ENCODE results near the gene DNAAF5. TPM values are rescaled to one million over a fixed set of nuclear protein-coding genes. Genes with fewer than 3 reads are reported as not detected.

DNAAF5 gene
- total RNA-seq, 1 experiment from 2014 or later: 37.6 TPM

DNA sequence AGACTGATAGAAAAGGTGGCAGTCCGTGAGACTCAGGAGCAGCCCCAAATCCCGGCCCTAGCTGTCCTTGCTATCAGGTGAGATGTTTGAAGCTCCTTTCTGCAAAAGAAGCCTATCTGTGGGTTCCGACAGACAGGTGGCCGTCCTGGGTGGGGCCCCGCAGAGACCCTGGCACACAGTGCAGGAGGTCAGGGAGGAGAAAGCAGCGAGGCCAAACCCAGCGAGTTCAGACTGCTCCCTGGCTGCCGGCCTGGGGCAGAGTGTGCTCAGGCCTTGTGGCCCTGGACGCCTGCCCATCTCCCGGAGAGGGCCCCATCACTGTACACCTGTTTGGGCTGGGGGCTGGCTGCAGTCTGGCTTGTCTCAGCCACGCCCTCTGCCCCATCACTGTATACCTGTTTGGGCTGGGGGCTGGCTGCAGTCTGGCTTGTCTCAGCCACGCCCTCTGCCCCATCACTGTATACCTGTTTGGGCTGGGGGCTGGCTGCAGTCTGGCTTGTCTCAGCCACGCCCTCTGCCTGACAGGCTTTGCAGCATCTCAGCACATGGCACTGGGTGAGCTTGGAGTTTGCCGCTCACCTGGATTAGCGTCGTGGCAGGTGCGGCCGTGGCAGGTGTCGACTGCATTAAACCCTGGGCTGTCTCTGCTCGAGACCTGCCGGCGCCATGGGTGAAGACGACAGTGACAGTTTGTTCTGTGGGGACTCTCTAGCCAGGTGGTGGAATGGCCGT lies 12.4 kb downstream of the DNAAF5 start:
- TF ChIP-seq, protein P1, sequence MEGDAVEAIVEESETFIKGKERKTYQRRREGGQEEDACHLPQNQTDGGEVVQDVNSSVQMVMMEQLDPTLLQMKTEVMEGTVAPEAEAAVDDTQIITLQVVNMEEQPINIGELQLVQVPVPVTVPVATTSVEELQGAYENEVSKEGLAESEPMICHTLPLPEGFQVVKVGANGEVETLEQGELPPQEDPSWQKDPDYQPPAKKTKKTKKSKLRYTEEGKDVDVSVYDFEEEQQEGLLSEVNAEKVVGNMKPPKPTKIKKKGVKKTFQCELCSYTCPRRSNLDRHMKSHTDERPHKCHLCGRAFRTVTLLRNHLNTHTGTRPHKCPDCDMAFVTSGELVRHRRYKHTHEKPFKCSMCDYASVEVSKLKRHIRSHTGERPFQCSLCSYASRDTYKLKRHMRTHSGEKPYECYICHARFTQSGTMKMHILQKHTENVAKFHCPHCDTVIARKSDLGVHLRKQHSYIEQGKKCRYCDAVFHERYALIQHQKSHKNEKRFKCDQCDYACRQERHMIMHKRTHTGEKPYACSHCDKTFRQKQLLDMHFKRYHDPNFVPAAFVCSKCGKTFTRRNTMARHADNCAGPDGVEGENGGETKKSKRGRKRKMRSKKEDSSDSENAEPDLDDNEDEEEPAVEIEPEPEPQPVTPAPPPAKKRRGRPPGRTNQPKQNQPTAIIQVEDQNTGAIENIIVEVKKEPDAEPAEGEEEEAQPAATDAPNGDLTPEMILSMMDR (IDR thresholded peaks at IDR 0.05; ENCODE audit: unreplicated experiment): no peak
- CTCF ChIA-PET: interaction anchor here (0.7 kb wide), 1 partner anchor 79 kb away, joined by 3 read pairs; no protein-coding TSS in a partner anchor
- no peaks in the 10 kb centered on the region for H3K27me3 Mint-ChIP-seq (ENCODE audit: insufficient read depth, unreplicated experiment)
- no peaks in the 10 kb centered on the region for H3K9me3 Mint-ChIP-seq (ENCODE audit: unreplicated experiment)
- BruUV-seq (replicated peaks): no TSS peak
- intact Hi-C loops (cut with micrococcal nuclease): no loop called here
- H3K4me1 Mint-ChIP-seq (ENCODE audit: insufficient read depth, unreplicated experiment): peaks cover 5% of the 10 kb centered on the region
- POLR2A ChIA-PET: interaction anchor here (1.0 kb wide), 1 partner anchor 29 kb away, joined by 3 read pairs; no protein-coding TSS in a partner anchor
- DNase-seq (ENCODE audit: unreplicated experiment): no peak
- H3K4me3 Mint-ChIP-seq (ENCODE audit: unreplicated experiment): no peak overlapping the region
- no peak overlapping the region for H3K27ac Mint-ChIP-seq (ENCODE audit: low read depth, unreplicated experiment)
- peaks cover 19% of the 10 kb centered on the region for H3K36me3 Mint-ChIP-seq (ENCODE audit: insufficient read depth, unreplicated experiment)

DNA sequence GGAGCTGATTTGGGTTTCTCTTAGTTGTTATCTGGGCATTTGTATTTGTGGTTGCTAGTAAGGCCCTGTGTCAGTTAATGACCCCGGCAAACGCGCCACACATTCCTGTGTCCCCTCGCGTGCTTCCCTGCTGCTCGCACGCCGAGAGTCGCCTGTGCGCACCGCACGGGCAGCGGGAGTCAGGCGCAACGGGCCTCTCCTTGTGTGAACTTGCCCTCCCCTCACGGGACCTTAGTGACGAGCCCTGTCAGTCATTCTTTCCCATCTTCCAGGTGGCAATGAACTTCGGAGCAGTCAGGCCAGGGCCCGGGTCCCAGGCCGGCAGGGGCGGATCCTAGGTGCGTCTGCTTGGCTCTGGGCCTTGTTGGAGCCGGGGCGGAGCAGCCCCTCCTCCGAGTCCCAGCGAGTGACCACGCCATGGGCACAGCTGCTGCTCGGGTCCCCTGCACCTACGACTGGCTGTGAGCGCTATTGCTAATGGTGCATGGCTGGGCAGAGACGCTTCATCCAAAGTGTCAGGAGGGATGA lies 13.0 kb downstream of the DNAAF5 start:
- DNase-seq (ENCODE audit: unreplicated experiment): no peak
- H3K4me3 Mint-ChIP-seq (ENCODE audit: unreplicated experiment): no peak overlapping the region
- H3K36me3 Mint-ChIP-seq (ENCODE audit: insufficient read depth, unreplicated experiment): peaks cover 25% of the 10 kb centered on the region
- no TSS peak for BruUV-seq (replicated peaks)
- no peak overlapping the region for H3K27ac Mint-ChIP-seq (ENCODE audit: low read depth, unreplicated experiment)
- ChIA-PET CTCF (interaction anchor here (0.7 kb wide), 1 partner anchor 78 kb away, joined by 3 read pairs; no protein-coding TSS in a partner anchor), POLR2A (no interaction called here)
- TF ChIP-seq, protein P1 (IDR thresholded peaks at IDR 0.05; ENCODE audit: unreplicated experiment): no peak
- H3K4me1 Mint-ChIP-seq (ENCODE audit: insufficient read depth, unreplicated experiment): peaks cover 5% of the 10 kb centered on the region
- intact Hi-C loops (cut with micrococcal nuclease): no loop called here
- H3K9me3 Mint-ChIP-seq (ENCODE audit: unreplicated experiment): no peaks in the 10 kb centered on the region
- no peaks in the 10 kb centered on the region for H3K27me3 Mint-ChIP-seq (ENCODE audit: insufficient read depth, unreplicated experiment)

DNA sequence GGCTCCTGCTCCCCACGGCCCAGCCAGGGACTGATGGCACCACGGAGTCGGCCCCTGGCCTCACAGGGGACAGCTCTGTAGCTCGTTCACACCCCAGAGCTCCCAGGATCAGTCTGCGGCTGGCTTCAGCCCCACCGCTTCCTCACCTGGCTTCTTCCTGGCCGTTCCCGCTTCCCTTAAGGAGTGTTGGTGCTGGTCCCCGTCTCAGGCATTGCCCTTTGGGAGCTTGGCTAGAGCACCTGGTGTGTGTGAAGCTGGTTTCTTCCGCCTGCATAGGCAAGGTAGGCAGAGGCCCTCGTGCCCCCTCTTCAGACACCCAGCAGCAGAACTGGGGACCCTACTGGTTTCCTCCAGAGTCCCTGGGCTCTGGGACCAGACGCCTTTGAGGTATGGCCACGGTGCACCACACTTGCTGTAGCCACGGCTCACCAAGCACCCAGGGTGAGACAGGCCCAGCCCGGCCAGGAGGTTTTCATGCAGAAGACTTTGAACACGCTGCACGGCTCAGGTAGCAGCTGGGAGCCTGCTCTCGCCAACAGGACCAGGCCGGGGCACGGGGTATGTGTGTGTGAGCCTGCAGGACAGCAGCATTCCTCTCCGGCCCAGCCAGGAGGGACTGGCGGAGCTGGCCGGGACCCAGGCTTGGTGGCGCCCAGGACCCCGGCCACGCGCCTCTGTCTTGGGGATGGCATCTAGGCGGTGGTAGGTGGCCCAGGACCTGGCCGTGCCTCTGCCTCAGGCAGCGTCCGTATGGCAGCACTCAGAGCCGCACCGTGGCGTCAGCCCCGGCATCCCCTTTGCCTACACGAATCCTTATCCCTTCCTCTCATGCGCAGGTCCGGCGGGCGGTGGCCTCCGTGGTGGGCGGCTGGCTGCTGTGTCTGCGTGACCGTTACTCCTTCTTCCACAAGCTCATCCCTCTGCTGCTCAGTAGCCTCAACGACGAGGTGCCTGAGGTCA lies 13.8 kb downstream of the DNAAF5 start:
- DNase-seq (ENCODE audit: unreplicated experiment): no peak
- intact Hi-C loops (cut with micrococcal nuclease): no loop called here
- H3K4me1 Mint-ChIP-seq (ENCODE audit: insufficient read depth, unreplicated experiment): peaks cover 5% of the 10 kb centered on the region
- H3K27ac Mint-ChIP-seq (ENCODE audit: low read depth, unreplicated experiment): no peak overlapping the region
- no TSS peak for BruUV-seq (replicated peaks)
- ChIA-PET POLR2A (interaction anchor here (1.1 kb wide), 1 partner anchor 8 kb away, joined by 5 read pairs; no protein-coding TSS in a partner anchor), CTCF (interaction anchor here (0.7 to 1.9 kb wide), 3 partner anchors 9 to 407 kb away, joined by 3 to 7 read pairs (median 3); no protein-coding TSS in a partner anchor)
- TF ChIP-seq, protein P1 (IDR thresholded peaks at IDR 0.05; ENCODE audit: unreplicated experiment): no peak
- no peaks in the 10 kb centered on the region for H3K27me3 Mint-ChIP-seq (ENCODE audit: insufficient read depth, unreplicated experiment)
- H3K9me3 Mint-ChIP-seq (ENCODE audit: unreplicated experiment): no peaks in the 10 kb centered on the region
- H3K36me3 Mint-ChIP-seq (ENCODE audit: insufficient read depth, unreplicated experiment): peaks cover 28% of the 10 kb centered on the region
- H3K4me3 Mint-ChIP-seq (ENCODE audit: unreplicated experiment): no peak overlapping the region
